ENCODE results near the gene HELZ. TPM values are rescaled to one million over a fixed set of nuclear protein-coding genes. Genes with fewer than 3 reads are reported as not detected.

HELZ gene
- total RNA-seq, 1 experiment from 2014 or later = 49.8 TPM

DNA sequence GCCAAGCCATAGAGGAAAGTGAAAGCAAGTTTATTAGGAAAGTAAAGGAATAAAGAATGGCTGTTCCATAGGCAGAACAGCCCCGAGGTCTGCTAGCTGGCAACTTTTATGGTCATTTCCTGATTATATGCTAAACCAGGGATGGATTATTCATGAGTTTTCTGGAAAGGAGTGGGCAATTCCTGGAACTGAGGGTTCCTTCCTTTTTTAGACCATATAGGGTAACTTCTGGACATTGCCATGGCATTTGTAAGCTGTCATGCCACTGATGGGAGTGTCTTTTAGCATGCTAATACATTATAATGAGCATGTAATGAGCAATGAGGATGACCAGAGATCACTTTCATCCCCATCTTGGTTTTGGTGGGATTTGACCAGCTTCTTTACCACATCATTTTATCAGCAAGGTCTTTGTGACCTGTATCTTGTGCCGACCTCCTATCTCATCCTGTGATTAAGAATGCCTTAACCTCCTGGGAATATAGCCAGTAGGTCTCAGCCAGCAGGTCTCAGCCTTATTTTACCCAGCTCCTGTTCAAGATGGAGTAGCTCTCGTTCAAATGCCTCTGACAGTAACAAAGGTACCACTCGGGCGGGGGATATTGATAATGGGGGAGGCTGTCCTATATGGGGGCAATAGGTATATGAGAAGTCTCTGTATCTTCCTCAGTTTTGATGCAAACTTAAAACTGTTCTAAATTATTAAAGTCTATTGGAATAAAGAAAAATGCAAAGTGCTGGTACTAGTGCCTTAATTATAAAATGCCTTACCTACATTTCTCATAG lies 38.9 kb upstream of the HELZ start:
- no peak overlapping the region for H3K27ac Mint-ChIP-seq
- no peak overlapping the region for H2BK20ac ChIP-seq (ENCODE audit: low read depth, low read length, poor library complexity, severe bottlenecking)
- H4K5ac ChIP-seq (ENCODE audit: insufficient read length, low read depth, low read length) = no peak overlapping the region
- no peaks in the 10 kb centered on the region for H3K79me2 ChIP-seq (ENCODE audit: insufficient read depth, low read length)
- no peak overlapping the region for H4K91ac ChIP-seq (ENCODE audit: insufficient read length, low read depth, low read length)
- DNase-seq = no peak
- no peak overlapping the region for H2BK120ac ChIP-seq (ENCODE audit: low read depth, low read length, poor library complexity, severe bottlenecking)
- TF ChIP-seq, protein P1, sequence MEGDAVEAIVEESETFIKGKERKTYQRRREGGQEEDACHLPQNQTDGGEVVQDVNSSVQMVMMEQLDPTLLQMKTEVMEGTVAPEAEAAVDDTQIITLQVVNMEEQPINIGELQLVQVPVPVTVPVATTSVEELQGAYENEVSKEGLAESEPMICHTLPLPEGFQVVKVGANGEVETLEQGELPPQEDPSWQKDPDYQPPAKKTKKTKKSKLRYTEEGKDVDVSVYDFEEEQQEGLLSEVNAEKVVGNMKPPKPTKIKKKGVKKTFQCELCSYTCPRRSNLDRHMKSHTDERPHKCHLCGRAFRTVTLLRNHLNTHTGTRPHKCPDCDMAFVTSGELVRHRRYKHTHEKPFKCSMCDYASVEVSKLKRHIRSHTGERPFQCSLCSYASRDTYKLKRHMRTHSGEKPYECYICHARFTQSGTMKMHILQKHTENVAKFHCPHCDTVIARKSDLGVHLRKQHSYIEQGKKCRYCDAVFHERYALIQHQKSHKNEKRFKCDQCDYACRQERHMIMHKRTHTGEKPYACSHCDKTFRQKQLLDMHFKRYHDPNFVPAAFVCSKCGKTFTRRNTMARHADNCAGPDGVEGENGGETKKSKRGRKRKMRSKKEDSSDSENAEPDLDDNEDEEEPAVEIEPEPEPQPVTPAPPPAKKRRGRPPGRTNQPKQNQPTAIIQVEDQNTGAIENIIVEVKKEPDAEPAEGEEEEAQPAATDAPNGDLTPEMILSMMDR (conservative IDR thresholded peaks at IDR 0.05) = no peak
- H3K4me1 ChIP-seq (ENCODE audit: insufficient read depth, low read length) = peaks cover 3% of the 10 kb centered on the region; the same call in 1 of the 2 replicates
- H3K23ac ChIP-seq (ENCODE audit: insufficient read length, low read depth, low read length) = no peak overlapping the region
- no peaks in the 10 kb centered on the region for H4K20me1 ChIP-seq (ENCODE audit: control insufficient read depth, insufficient read depth, insufficient read length)
- H3K4ac ChIP-seq (ENCODE audit: low read depth, low read length) = no peak overlapping the region
- no peak overlapping the region for H3K27ac ChIP-seq (ENCODE audit: insufficient read length, low read depth, low read length)
- no peaks in the 10 kb centered on the region for H3K79me1 ChIP-seq (ENCODE audit: insufficient read depth, low read depth, low read length, poor library complexity, severe bottlenecking)
- H3K9ac ChIP-seq (ENCODE audit: extremely low read depth, insufficient read length, low read length) = no peak overlapping the region
- H4K8ac ChIP-seq (replicated peaks; ENCODE audit: insufficient read length, low read depth, low read length) = no peak overlapping the region
- no peaks in the 10 kb centered on the region for H3K9me3 ChIP-seq (ENCODE audit: control insufficient read depth, low read depth, low read length)
- H3K27me3 ChIP-seq (ENCODE audit: insufficient read depth, low read length) = no peaks in the 10 kb centered on the region
- H3K4me3 Mint-ChIP-seq = no peak overlapping the region
- H3K4me1 Mint-ChIP-seq = peaks cover 17 to 20% of the 10 kb centered on the region in 2 experiments
- no CpG with 5 or more reads among the region's 5 CpGs for WGBS (ENCODE audit: extremely low coverage, insufficient read length, low lambda C conversion rate)
- no peak overlapping the region for H3K56ac ChIP-seq (ENCODE audit: insufficient read length, low read depth, low read length)
- no peak overlapping the region for H2AFZ ChIP-seq (ENCODE audit: low read length)
- no peak overlapping the region for H3K4me2 ChIP-seq (ENCODE audit: insufficient read depth, insufficient read length, low read length)
- H2AK5ac ChIP-seq (ENCODE audit: insufficient read length, low read length) = no peak overlapping the region
- no peak overlapping the region for H2BK12ac ChIP-seq (ENCODE audit: insufficient read length, low read depth, low read length)
- no peak overlapping the region for H3K14ac ChIP-seq (ENCODE audit: insufficient read depth, low read length)
- no peaks in the 10 kb centered on the region for H3K23me2 ChIP-seq (ENCODE audit: insufficient read length, low read depth, low read length, poor library complexity, severe bottlenecking)
- no peaks in the 10 kb centered on the region for H3K27me3 Mint-ChIP-seq (ENCODE audit: low read depth)
- no peaks in the 10 kb centered on the region for H3K36me3 Mint-ChIP-seq (ENCODE audit: insufficient read depth in 1 of 3, low read depth in 3 of 3)
- no peak overlapping the region for H2BK15ac ChIP-seq (ENCODE audit: low read depth, low read length)
- no peak overlapping the region for H3K18ac ChIP-seq (ENCODE audit: insufficient read length, low read depth, low read length)
- H3K9me3 Mint-ChIP-seq = no peaks in the 10 kb centered on the region
- H2BK5ac ChIP-seq (ENCODE audit: insufficient read length, low read length) = no peak overlapping the region
- H3T11ph ChIP-seq (ENCODE audit: low read length) = no peak overlapping the region

All from H9 (cell line).